Osteoblast (primary cell): ENCODE results near the gene WSB1. TPM values are rescaled to one million over a fixed set of nuclear protein-coding genes. Genes with fewer than 3 reads are reported as not detected.

Experiments
- DNase-seq: peaks from one replicate; pipeline ENCODE4 v3.0.0; 2011; ENCODE audit warnings: low spot score, mixed read lengths; ENCODE audit not compliant: insufficient read length; ENCODE audit errors: missing footprints
- H2AFZ ChIP-seq: 2 replicates; pipeline ENCODE4 v1.6.0; 2011; ENCODE audit warnings: mild to moderate bottlenecking, low read length
- H3K27ac ChIP-seq: 2 replicates; pipeline ENCODE4 v1.5.1; 2011; ENCODE audit warnings: mild to moderate bottlenecking, low read depth, low read length, moderate library complexity
- H3K27me3 ChIP-seq: 2 replicates; pipeline ENCODE4 v1.6.0; 2012; ENCODE audit warnings: mild to moderate bottlenecking, control low read depth, inconsistent platforms, low read length, moderate library complexity; ENCODE audit not compliant: insufficient read depth
- H3K36me3 ChIP-seq: 2 replicates; pipeline ENCODE4 v1.5.1; 2011; ENCODE audit warnings: mild to moderate bottlenecking, low read length, control low read depth, moderate library complexity; ENCODE audit not compliant: insufficient read depth
- H3K4me1 ChIP-seq: 2 replicates; pipeline ENCODE4 v1.5.1; 2011; ENCODE audit warnings: mild to moderate bottlenecking, low read length, control low read depth, moderate library complexity; ENCODE audit not compliant: insufficient read depth
- H3K4me2 ChIP-seq: 2 replicates; pipeline ENCODE4 v1.6.0; 2011; ENCODE audit warnings: mild to moderate bottlenecking, low read length; ENCODE audit not compliant: insufficient read depth
- H3K4me3 ChIP-seq: fragments of 200-600 bp; sonication (generic); 3 replicates; pipeline ENCODE4 v1.5.1; 2012; ENCODE audit warnings: mild to moderate bottlenecking, low read length, inconsistent platforms; ENCODE audit not compliant: insufficient read depth
- H3K79me2 ChIP-seq: 2 replicates; pipeline ENCODE4 v1.6.0; 2012; ENCODE audit warnings: mild to moderate bottlenecking, low read length, control low read depth, inconsistent platforms; ENCODE audit not compliant: insufficient read depth
- H3K9me3 ChIP-seq: 2 replicates; pipeline ENCODE4 v1.5.1; 2011; ENCODE audit warnings: low read depth, low read length, control low read depth
- H4K20me1 ChIP-seq: 2 replicates; pipeline ENCODE4 v1.6.0; 2012; ENCODE audit warnings: mild to moderate bottlenecking, low read length, control low read depth; ENCODE audit not compliant: insufficient read depth
- CTCF ChIP-seq: IDR thresholded peaks from 2 replicates; pipeline ENCODE4 v1.5.1; 2011; ENCODE audit warnings: mild to moderate bottlenecking, low read depth, low read length, moderate library complexity; ENCODE audit errors: extremely low read depth
- total RNA-seq: library from RNA; depleted of rRNA; stranded (reverse); fragments of >200 nt; gene quantifications from 2 replicates; pipeline ENCODE4 v1.2.3, GENCODE V29; 2012

Gene WSB1
- total RNA-seq, 1 donor, result 177 TPM

GRCh38 chr17:27322026-27322425, 28.1 kb downstream of the WSB1 start:
- Histone ChIP-seq H3K27ac (no peak overlapping the region), H3K36me3 (peaks cover 7% of the 10 kb centered on the region), H3K27me3 (no peaks in the 10 kb centered on the region), H3K79me2 (no peaks in the 10 kb centered on the region), H4K20me1 (no peaks in the 10 kb centered on the region), H2AFZ (no peak overlapping the region), H3K4me3 (no peak overlapping the region), H3K9me3 (no peaks in the 10 kb centered on the region), H3K4me2 (no peak overlapping the region), H3K4me1 (no peaks in the 10 kb centered on the region)
- DNase-seq, result no peak
- no peak for TF ChIP-seq CTCF

DNA sequence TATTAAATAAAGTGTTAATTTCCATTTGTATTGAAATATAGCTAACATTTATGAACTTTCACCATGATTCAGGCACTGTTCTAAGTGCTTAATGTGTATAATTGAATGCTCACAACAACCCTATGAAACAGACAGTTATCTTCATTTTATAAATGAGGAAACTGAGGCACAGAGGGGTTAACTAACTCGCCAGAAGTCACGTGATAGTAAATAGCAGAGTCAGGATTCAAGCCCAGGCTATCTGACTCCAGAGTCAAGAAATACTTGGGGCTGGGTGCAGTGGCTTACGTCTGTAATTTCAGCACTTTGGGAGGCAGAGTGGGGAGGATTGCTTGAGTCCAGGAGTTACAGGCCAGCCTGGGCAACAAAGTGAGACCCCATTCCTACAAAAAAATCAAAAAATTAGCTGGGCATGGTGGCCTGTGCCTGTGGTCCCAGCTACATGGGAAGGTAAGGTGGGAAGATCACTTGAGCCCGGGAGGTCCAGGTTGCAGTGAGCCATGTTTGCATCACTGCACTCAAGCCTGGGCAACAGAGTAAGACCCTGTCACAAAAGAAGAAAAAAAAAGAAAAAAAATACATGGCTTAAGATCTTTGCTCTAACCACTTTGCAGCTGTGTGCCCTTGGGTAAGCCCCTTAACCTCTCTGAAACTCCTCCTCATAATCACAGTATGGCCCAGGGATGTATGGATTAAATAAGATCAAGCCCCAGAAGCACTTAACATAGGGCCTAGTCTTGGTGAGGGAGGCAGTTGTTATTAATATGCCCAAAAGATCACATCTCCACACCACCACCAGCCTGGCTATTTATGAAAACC, 29.0 kb downstream of the WSB1 start:
- Histone ChIP-seq H3K9me3 (no peaks in the 10 kb centered on the region), H3K4me1 (no peaks in the 10 kb centered on the region), H4K20me1 (no peaks in the 10 kb centered on the region), H3K27me3 (no peaks in the 10 kb centered on the region), H3K27ac (no peak overlapping the region), H2AFZ (no peak overlapping the region), H3K4me3 (no peak overlapping the region), H3K36me3 (peaks cover 6% of the 10 kb centered on the region), H3K4me2 (no peak overlapping the region), H3K79me2 (no peaks in the 10 kb centered on the region)
- no peak for DNase-seq
- TF ChIP-seq CTCF, result no peak

- H3K4me3 ChIP-seq, result no peak overlapping the region
- H3K27me3 ChIP-seq, result no peaks in the 10 kb centered on the region
- no peaks in the 10 kb centered on the region for H3K79me2 ChIP-seq
- DNase-seq, result no peak
- H2AFZ ChIP-seq, result peak overlapping the region; percentile 25
- no peak for TF ChIP-seq CTCF
- H3K4me1 ChIP-seq, result no peaks in the 10 kb centered on the region
- H3K4me2 ChIP-seq, result no peak overlapping the region
- no peak overlapping the region for H3K27ac ChIP-seq
- H3K9me3 ChIP-seq, result no peaks in the 10 kb centered on the region
- no peaks in the 10 kb centered on the region for H3K36me3 ChIP-seq
- no peaks in the 10 kb centered on the region for H4K20me1 ChIP-seq
These were observed 29.8 kb downstream of the WSB1 start for GRCh38 chr17:27323538-27324215.

DNA sequence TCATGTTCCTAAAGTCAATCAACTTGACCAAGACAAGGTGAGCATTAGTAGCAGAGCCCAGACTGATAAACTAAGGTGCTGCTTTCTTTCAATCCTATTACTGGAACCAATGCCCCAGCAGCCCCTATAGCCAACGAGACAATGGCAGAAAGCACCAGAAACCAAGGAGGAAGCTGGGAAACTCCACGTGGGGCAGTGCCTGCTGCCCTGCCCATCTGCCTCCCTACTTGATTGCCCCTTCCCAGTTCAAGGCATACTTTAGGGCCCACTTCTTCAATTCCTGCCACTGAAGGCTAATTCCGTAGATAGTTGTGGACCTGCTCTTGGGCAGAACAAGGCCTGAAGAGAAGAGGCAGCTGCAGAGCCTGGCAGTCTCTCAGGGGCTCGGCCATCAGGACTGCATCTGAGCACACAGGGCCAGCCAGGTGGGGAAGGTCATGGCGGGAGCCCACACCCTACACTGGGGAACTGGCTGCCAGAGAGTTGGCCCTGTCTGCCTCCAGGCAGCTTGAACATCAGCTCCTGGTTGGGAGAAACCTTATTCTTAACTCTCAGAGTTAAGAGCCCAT, 30.9 kb downstream of the WSB1 start:
- H2AFZ ChIP-seq, result no peak overlapping the region
- H3K4me2 ChIP-seq, result no peak overlapping the region
- H3K4me3 ChIP-seq, result no peak overlapping the region
- H3K4me1 ChIP-seq, result no peaks in the 10 kb centered on the region
- no peak for TF ChIP-seq CTCF
- H3K36me3 ChIP-seq, result no peaks in the 10 kb centered on the region
- H3K27ac ChIP-seq, result no peak overlapping the region
- H3K27me3 ChIP-seq, result no peaks in the 10 kb centered on the region
- no peak for DNase-seq
- H3K9me3 ChIP-seq, result no peaks in the 10 kb centered on the region
- no peaks in the 10 kb centered on the region for H3K79me2 ChIP-seq
- H4K20me1 ChIP-seq, result no peaks in the 10 kb centered on the region
